ENCODE data around the gene CAPN5. TPM values are rescaled to one million over a fixed set of nuclear protein-coding genes. Genes with fewer than 3 reads are reported as not detected.

Gene CAPN5
- total RNA-seq, 1 donor: 14.7 TPM

DNA sequence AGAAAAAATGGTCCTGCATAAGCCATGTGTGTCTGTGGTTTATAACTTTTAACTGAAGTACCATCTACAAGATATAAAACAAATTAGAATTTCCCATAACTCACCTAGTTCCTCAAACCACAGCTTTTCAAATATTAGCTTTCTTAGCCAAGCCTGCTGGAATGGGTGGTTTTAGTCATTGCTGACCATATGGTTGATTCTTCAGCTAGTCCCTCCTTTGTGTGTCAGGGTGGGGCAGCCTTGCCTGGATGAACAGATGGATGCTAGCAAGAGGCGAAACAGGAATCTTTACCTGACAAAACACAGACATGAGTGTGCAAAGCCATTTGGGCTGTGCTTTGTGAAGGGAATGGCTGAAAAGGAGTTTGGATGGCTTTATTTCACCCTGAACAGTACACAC is 39.5 kb upstream of the CAPN5 start:
- no peak overlapping the region for H3K4me3 ChIP-seq (ENCODE audit: low read depth, low read length)
- DNase-seq (ENCODE audit: low read depth): no peak
- TF ChIP-seq, protein P1, sequence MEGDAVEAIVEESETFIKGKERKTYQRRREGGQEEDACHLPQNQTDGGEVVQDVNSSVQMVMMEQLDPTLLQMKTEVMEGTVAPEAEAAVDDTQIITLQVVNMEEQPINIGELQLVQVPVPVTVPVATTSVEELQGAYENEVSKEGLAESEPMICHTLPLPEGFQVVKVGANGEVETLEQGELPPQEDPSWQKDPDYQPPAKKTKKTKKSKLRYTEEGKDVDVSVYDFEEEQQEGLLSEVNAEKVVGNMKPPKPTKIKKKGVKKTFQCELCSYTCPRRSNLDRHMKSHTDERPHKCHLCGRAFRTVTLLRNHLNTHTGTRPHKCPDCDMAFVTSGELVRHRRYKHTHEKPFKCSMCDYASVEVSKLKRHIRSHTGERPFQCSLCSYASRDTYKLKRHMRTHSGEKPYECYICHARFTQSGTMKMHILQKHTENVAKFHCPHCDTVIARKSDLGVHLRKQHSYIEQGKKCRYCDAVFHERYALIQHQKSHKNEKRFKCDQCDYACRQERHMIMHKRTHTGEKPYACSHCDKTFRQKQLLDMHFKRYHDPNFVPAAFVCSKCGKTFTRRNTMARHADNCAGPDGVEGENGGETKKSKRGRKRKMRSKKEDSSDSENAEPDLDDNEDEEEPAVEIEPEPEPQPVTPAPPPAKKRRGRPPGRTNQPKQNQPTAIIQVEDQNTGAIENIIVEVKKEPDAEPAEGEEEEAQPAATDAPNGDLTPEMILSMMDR (IDR thresholded peaks at IDR 0.05; ENCODE audit: insufficient read depth, low read depth, low read length): no peak

DNA sequence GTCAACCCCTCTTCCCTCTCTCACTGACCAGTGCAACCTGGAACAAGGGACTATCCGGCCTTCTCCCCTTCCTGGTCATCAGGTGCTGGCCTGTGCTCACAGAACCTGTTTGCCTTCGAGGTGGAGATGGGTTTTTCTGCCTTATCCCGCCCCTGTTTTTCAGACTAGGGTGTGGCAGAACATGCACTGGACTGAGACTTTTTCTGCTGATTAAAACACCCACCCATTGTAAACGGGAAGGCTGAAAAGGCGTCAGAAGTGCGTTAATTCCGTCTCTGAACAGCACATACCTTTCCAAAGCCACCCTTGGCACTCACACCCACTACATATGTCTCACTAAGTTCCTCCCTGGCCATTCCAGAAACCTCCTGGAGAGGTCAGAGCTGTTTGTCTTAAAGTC is 36.9 kb upstream of the CAPN5 start:
- no peak for DNase-seq (ENCODE audit: low read depth)
- TF ChIP-seq, protein P1 (IDR thresholded peaks at IDR 0.05; ENCODE audit: insufficient read depth, low read depth, low read length): no peak
- H3K4me3 ChIP-seq (ENCODE audit: low read depth, low read length): no peak overlapping the region

DNA sequence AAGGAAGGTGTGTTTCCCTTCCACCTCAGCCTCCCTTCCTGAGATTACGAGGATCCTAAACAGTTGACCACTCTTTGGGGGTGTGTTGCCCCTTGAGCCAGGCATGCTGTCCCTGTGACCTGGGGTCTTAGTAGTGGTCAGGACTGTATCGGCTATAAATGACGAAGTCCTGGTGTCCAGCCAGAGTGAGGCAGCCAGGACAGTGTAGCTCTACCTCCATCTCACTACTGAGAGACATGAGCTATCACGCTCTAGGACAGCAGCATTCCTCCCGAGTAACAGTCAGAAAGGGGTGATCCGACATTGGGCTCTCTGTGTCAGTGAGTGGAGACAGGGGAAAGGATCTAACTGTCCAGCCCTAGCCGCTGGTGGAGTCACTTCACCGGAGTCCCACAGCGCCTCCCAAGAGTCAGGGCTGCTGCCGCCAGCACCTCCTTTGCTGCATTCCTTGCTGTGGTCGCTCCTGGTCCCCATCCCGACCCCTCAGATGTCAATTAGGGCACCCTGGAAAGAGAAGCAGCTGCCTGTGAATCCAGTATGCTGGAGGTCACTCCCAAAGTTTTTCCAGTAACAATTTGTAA is 35.8 kb upstream of the CAPN5 start:
- no peak overlapping the region for H3K4me3 ChIP-seq (ENCODE audit: low read depth, low read length)
- TF ChIP-seq, protein P1 (IDR thresholded peaks at IDR 0.05; ENCODE audit: insufficient read depth, low read depth, low read length): no peak
- no peak for DNase-seq (ENCODE audit: low read depth)

DNA sequence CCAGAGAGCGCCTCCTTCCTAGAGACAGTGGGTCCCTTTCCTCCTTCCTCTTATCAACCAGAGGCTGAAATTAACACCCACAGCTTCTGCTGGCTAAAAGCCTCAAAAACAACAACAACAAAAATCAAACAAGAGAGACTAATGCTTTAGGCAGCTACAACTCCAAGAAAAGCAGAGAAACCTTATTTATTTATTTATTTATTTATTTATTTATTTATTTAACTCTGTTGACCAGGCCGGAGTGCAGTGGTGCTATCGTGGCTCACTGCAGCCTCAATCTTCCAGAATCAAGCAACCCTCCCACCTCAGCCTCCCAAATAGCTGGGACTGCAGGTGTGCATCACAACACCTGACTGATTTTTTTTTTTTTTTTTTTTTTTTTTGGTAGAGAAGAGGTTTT is 35.2 kb upstream of the CAPN5 start:
- H3K4me3 ChIP-seq (ENCODE audit: low read depth, low read length): no peak overlapping the region
- DNase-seq (ENCODE audit: low read depth): no peak
- TF ChIP-seq, protein P1 (IDR thresholded peaks at IDR 0.05; ENCODE audit: insufficient read depth, low read depth, low read length): no peak

DNA sequence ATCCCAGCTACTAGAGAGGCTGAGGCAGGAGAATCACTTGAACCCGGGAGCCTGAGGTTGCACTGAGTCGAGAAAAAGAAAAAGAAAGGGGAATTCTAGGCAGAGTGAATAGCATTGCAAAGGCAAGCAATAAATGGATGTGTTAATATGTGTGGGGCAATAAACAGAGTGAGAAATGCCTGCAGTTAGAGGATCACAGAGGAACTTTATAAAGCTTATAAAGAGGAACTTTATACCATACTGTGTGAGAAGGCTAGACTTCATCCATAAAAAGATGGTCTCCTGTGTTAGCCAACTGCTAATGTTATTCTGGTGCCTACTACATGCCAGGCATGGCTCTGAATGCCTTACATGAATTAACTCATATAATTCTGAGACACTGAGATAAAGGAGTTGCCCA is 31.7 kb upstream of the CAPN5 start:
- TF ChIP-seq, protein P1 (IDR thresholded peaks at IDR 0.05; ENCODE audit: insufficient read depth, low read depth, low read length): no peak
- H3K4me3 ChIP-seq (ENCODE audit: low read depth, low read length): no peak overlapping the region
- DNase-seq (ENCODE audit: low read depth): no peak

DNA sequence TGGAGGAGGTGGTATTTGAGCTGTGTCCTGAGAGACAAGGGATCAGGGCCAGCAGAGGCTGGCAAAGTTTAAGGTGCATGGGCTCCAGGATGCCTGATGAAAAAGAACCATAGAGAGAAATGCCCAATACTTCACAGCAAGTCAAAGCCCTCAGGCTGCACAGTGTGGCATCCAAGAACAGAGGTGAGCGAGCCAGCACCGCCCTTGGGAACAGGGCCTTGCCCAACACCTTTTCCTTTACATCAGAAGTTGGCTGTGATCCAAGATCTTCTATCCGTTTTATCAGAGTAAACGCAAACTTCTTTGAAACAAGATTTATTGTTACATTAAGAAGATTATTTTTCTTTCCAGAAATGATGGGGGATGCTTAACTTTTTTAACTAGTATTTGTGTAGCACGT is 31.2 kb upstream of the CAPN5 start:
- H3K4me3 ChIP-seq (ENCODE audit: low read depth, low read length): no peak overlapping the region
- no peak for DNase-seq (ENCODE audit: low read depth)
- TF ChIP-seq, protein P1 (IDR thresholded peaks at IDR 0.05; ENCODE audit: insufficient read depth, low read depth, low read length): no peak

DNA sequence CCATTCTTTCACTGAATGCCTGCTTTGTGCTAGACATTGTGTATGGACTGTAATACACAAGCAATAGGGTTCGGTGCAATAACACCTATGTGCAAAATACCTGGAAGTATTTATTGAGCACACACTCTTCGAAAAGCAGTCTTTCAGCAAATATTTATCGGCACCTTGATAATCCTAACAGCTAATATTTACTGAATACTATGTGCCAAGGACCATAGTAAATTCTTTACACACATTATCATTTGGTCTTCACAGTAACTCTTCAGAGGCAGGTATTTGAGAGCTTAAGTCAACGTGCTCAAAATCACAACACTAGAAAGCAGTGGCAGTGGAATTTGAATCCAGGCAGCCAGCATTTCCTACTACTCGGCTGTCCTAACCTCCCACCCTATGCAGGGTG is 30.4 kb upstream of the CAPN5 start:
- no peak for DNase-seq (ENCODE audit: low read depth)
- TF ChIP-seq, protein P1 (IDR thresholded peaks at IDR 0.05; ENCODE audit: insufficient read depth, low read depth, low read length): no peak
- no peak overlapping the region for H3K4me3 ChIP-seq (ENCODE audit: low read depth, low read length)
